Endodermal cell (in vitro differentiated cells): ENCODE results near the gene SORCS2. TPM values are rescaled to one million over a fixed set of nuclear protein-coding genes. Genes with fewer than 3 reads are reported as not detected.

Source experiments
- DNase-seq: peaks from one replicate; pipeline ENCODE4 v3.0.0-alpha.2; 2017
- H3K27ac ChIP-seq: 2 replicates; pipeline ENCODE4 v1.5.1; 2013; ENCODE audit warnings: mild to moderate bottlenecking, low read depth, low read length, moderate library complexity
- H3K27me3 ChIP-seq: 2 replicates; pipeline ENCODE4 v1.6.1; 2013; ENCODE audit warnings: mild to moderate bottlenecking, low read length, moderate library complexity; ENCODE audit not compliant: insufficient read depth, control insufficient read depth, poor library complexity, severe bottlenecking
- H3K36me3 ChIP-seq: 2 replicates; pipeline ENCODE4 v1.7.0; 2013; ENCODE audit warnings: mild to moderate bottlenecking, low read length, moderate library complexity; ENCODE audit not compliant: control insufficient read depth, insufficient read depth
- H3K4me1 ChIP-seq: one replicate; pipeline ENCODE4 v1.7.0; 2013; ENCODE audit warnings: low read length; ENCODE audit not compliant: control insufficient read depth, insufficient read depth
- H3K4me3 ChIP-seq: 2 replicates; pipeline ENCODE4 v1.5.1; 2013; ENCODE audit warnings: mild to moderate bottlenecking, low read length, moderate library complexity
- H3K9ac ChIP-seq: 2 replicates; pipeline ENCODE4 v1.6.1; 2013; ENCODE audit warnings: mild to moderate bottlenecking, low read length, moderate library complexity; ENCODE audit not compliant: poor library complexity, severe bottlenecking; ENCODE audit errors: extremely low read depth
- H3K9me3 ChIP-seq: 2 replicates; pipeline ENCODE4 v1.6.1; 2013; ENCODE audit warnings: mild to moderate bottlenecking, low read length, moderate library complexity; ENCODE audit not compliant: control insufficient read depth
- H3K27ac Mint-ChIP-seq: 2 replicates; pipeline ENCODE4 v1.8.0; 2020; ENCODE audit warnings: mixed read lengths
- H3K27me3 Mint-ChIP-seq: 2 replicates; pipeline ENCODE4 v1.8.0; 2021; ENCODE audit warnings: mild to moderate bottlenecking, mixed read lengths; ENCODE audit not compliant: insufficient read depth
- H3K36me3 Mint-ChIP-seq: 2 replicates; pipeline ENCODE4 v1.8.0; 2020; ENCODE audit warnings: low read depth, mixed read lengths
- H3K4me1 Mint-ChIP-seq: 2 replicates; pipeline ENCODE4 v1.8.0; 2020; ENCODE audit warnings: mixed read lengths
- H3K4me3 Mint-ChIP-seq: 2 replicates; pipeline ENCODE4 v1.8.0; 2020; ENCODE audit warnings: mild to moderate bottlenecking, moderate library complexity, mixed read lengths
- H3K9me3 Mint-ChIP-seq: 2 replicates; pipeline ENCODE4 v1.8.0; 2020; ENCODE audit warnings: mild to moderate bottlenecking, mixed read lengths
- WGBS, 2 experiments: methylation state at CpG; one replicate each; pipeline versions ENCODE4 v1.1.5 to v1.1.7; 2013; ENCODE audit warnings: missing lambda C conversion rate in 2 of 2, mixed read lengths in 1 of 2; ENCODE audit not compliant: insufficient coverage in 1 of 2, insufficient read length in 1 of 2; 5-methylcytosine and 5-hydroxymethylcytosine counted together
- total RNA-seq, 2 donors: library from RNA; stranded (reverse); fragmentation: NEBNext Ultra II Directional in 1 of 2; extraction: Animal tissue kit (Norgen Biotek cat#: 25700) in 1 of 2; gene quantifications; 2 replicates in 1 of 2; 3 replicates in 1 of 2; pipeline ENCODE4 v1.2.1, GENCODE V29; 2021
- TF ChIP-seq, protein P1 (sequence below): fragments of 200-600 bp; sonication (generic); conservative IDR thresholded peaks from 2 replicates; pipeline ENCODE4 v1.5.0; 2021; ENCODE audit warnings: antibody characterized with exemption, mild to moderate bottlenecking

SORCS2 gene
- total RNA-seq, 2 donors from 2014 or later: 1.4 to 1.9 TPM

- Histone ChIP-seq H3K27ac (no peak overlapping the region), H3K4me3 (no peak overlapping the region), H3K9ac (no peak overlapping the region), H3K36me3 (peaks cover 21% of the 10 kb centered on the region), H3K9me3 (no peaks in the 10 kb centered on the region), H3K4me1 (no peaks in the 10 kb centered on the region), H3K27me3 (no peaks in the 10 kb centered on the region)
- Mint-ChIP-seq H3K9me3 (no peaks in the 10 kb centered on the region), H3K36me3 (peaks cover 10% of the 10 kb centered on the region), H3K4me3 (no peak overlapping the region), H3K27me3 (peaks cover 2% of the 10 kb centered on the region), H3K4me1 (peaks cover 4% of the 10 kb centered on the region), H3K27ac (no peak overlapping the region)
- TF ChIP-seq, protein P1, sequence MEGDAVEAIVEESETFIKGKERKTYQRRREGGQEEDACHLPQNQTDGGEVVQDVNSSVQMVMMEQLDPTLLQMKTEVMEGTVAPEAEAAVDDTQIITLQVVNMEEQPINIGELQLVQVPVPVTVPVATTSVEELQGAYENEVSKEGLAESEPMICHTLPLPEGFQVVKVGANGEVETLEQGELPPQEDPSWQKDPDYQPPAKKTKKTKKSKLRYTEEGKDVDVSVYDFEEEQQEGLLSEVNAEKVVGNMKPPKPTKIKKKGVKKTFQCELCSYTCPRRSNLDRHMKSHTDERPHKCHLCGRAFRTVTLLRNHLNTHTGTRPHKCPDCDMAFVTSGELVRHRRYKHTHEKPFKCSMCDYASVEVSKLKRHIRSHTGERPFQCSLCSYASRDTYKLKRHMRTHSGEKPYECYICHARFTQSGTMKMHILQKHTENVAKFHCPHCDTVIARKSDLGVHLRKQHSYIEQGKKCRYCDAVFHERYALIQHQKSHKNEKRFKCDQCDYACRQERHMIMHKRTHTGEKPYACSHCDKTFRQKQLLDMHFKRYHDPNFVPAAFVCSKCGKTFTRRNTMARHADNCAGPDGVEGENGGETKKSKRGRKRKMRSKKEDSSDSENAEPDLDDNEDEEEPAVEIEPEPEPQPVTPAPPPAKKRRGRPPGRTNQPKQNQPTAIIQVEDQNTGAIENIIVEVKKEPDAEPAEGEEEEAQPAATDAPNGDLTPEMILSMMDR: no peak
- no peak for DNase-seq
- 93 to 97% methylated on average over 13 to 14 of the region's 14 CpGs for WGBS, 2 experiments
Measured at GRCh38 chr4:7756071-7756470, 563.7 kb downstream of the SORCS2 start.

DNA sequence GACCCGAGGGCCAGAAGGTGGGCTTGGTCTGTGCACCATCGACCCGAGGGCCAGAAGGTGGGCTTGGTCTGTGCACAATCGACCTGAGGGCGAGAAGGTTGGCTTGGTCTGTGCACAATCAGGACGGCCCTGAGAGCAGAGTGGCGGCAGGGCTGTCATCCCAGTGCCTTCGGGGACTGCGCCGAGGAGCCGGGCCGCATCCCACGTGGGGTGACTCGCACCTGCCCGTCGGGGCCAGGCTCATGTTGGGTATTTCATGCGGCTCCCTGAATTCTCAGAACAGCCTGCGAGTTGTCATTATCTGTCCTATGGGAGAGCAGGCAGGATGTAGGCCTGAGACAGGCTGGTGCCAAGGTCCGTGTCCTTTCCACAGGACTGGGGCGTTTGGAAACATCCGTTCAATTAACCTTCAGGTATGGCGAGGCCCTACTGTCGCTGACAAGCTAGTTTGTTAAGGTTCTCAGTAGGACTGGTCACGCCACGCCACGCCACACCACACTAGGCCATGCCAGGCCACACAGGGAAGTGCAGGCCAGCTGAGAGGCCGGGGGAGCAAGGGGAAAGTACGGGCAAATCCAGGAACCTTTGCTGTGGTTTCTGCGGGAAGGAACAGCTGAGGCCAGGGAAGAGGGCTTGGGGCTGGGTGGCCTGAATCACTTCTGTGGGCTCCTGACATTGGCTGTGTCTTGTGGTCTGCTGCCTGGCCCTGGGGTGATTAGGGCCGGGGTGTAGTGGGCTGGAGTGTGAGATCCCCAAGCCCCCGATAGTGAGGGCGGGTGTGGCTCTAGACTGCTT is 564.4 kb downstream of the SORCS2 start:
- Mint-ChIP-seq H3K27me3 (peaks cover 2% of the 10 kb centered on the region), H3K4me1 (peaks cover 4% of the 10 kb centered on the region), H3K36me3 (peaks cover 10% of the 10 kb centered on the region), H3K27ac (no peak overlapping the region), H3K9me3 (no peaks in the 10 kb centered on the region), H3K4me3 (no peak overlapping the region)
- no peaks in the 10 kb centered on the region for H3K27me3 ChIP-seq
- no peak overlapping the region for H3K4me3 ChIP-seq
- H3K4me1 ChIP-seq: no peaks in the 10 kb centered on the region
- no peak overlapping the region for H3K27ac ChIP-seq
- peaks cover 27% of the 10 kb centered on the region for H3K36me3 ChIP-seq
- TF ChIP-seq, protein P1: no peak
- no peaks in the 10 kb centered on the region for H3K9me3 ChIP-seq
- no peak for DNase-seq
- H3K9ac ChIP-seq: no peak overlapping the region
- WGBS, 2 experiments: 93 to 96% methylated on average over 24 to 32 of the region's 32 CpGs

- no peak overlapping the region for H3K27ac Mint-ChIP-seq
- 80 to 88% methylated on average over 14 to 22 of the region's 22 CpGs for WGBS, 2 experiments
- no peak for DNase-seq
Measured at GRCh38 chr4:7757501-7758471, 565.4 kb downstream of the SORCS2 start.

More at GRCh38 chr4:7757501-7758471, 565.4 kb downstream of the SORCS2 start:
- Histone ChIP-seq H3K27me3 (no peaks in the 10 kb centered on the region), H3K36me3 (peaks cover 27% of the 10 kb centered on the region), H3K9me3 (no peaks in the 10 kb centered on the region), H3K9ac (no peak overlapping the region), H3K4me3 (no peak overlapping the region), H3K27ac (peak overlapping the region; percentile 0), H3K4me1 (no peaks in the 10 kb centered on the region)
- H3K27me3 Mint-ChIP-seq: peaks cover 2% of the 10 kb centered on the region
- H3K9me3 Mint-ChIP-seq: no peaks in the 10 kb centered on the region
- H3K4me3 Mint-ChIP-seq: no peak overlapping the region
- peaks cover 10% of the 10 kb centered on the region for H3K36me3 Mint-ChIP-seq
- TF ChIP-seq, protein P1: no peak
- peaks cover 4% of the 10 kb centered on the region for H3K4me1 Mint-ChIP-seq
